Glutamatergic neuron (in vitro differentiated cells): Measurements from ENCODE around the gene SMPDL3B. TPM values are rescaled to one million over a fixed set of nuclear protein-coding genes. Genes with fewer than 3 reads are reported as not detected.
A peak's percentile ranks its signal among the peaks of the same experiment; 100 is the strongest.
"Not testable (repeated sequence)": the region's sequence is repeated elsewhere in the genome, so short reads cannot be mapped to it uniquely, and the experiment has no call there.

Experiments used
- DNase-seq: peaks from one replicate; pipeline ENCODE4 v3.0.0; 2022
- H3K27ac Mint-ChIP-seq: one replicate; pipeline ENCODE4 v1.8.0; 2020; ENCODE audit warnings: mild to moderate bottlenecking, mixed read lengths, inconsistent platforms; ENCODE audit not compliant: unreplicated experiment
- H3K27me3 Mint-ChIP-seq: one replicate; pipeline ENCODE4 v1.8.0; 2020; ENCODE audit warnings: mild to moderate bottlenecking, moderate library complexity, mixed read lengths, inconsistent platforms; ENCODE audit not compliant: unreplicated experiment
- H3K36me3 Mint-ChIP-seq: one replicate; pipeline ENCODE4 v1.8.0; 2020; ENCODE audit warnings: mild to moderate bottlenecking, mixed read lengths, inconsistent platforms; ENCODE audit not compliant: unreplicated experiment
- H3K4me1 Mint-ChIP-seq: one replicate; pipeline ENCODE4 v1.8.0; 2020; ENCODE audit warnings: mild to moderate bottlenecking, low read depth, mixed read lengths, inconsistent platforms; ENCODE audit not compliant: unreplicated experiment
- H3K4me3 Mint-ChIP-seq: one replicate; pipeline ENCODE4 v1.8.0; 2020; ENCODE audit warnings: mild to moderate bottlenecking, mixed read lengths, inconsistent platforms; ENCODE audit not compliant: unreplicated experiment
- H3K9me3 Mint-ChIP-seq: one replicate; pipeline ENCODE4 v1.8.0; 2020; ENCODE audit warnings: mild to moderate bottlenecking, moderate library complexity, mixed read lengths, inconsistent platforms; ENCODE audit not compliant: unreplicated experiment
- CTCF ChIP-seq: fragments of 200-600 bp; sonication (generic); IDR thresholded peaks from one replicate; pipeline ENCODE4 v1.5.0; 2021; ENCODE audit not compliant: partially characterized antibody, unreplicated experiment
- total RNA-seq: library from RNA; stranded (reverse); fragmentation: NEBNext Ultra II Directional; extraction: Animal tissue kit (Norgen Biotek cat#: 25700); gene quantifications from one replicate; pipeline ENCODE4 v1.2.1, GENCODE V29; 2021; ENCODE audit not compliant: unreplicated experiment

SMPDL3B gene
- total RNA-seq, 1 donor from 2014 or later, result not detected

- Mint-ChIP-seq H3K9me3 (peaks cover 2% of the 10 kb centered on the region), H3K27me3 (no peaks in the 10 kb centered on the region), H3K36me3 (no peaks in the 10 kb centered on the region), H3K27ac (peak overlapping the region; percentile 55), H3K4me1 (peaks cover 7% of the 10 kb centered on the region), H3K4me3 (no peak overlapping the region)
- no peak for DNase-seq
- TF ChIP-seq CTCF, result no peak
These were observed 59.3 kb downstream of the SMPDL3B start for GRCh38 chr1:27994060-27994459.

- not testable (repeated sequence) for H3K4me3 Mint-ChIP-seq, H3K36me3 Mint-ChIP-seq, H3K9me3 Mint-ChIP-seq, H3K27me3 Mint-ChIP-seq, DNase-seq, H3K4me1 Mint-ChIP-seq
- peak overlapping the region; percentile 55 for H3K27ac Mint-ChIP-seq
These were observed 59.7 kb downstream of the SMPDL3B start for GRCh38 chr1:27994526-27994925.

GRCh38 chr1:27999055-27999454 lies 64.3 kb downstream of the SMPDL3B start:
- Mint-ChIP-seq H3K36me3 (no peaks in the 10 kb centered on the region), H3K27ac (no peak overlapping the region), H3K4me3 (no peak overlapping the region), H3K9me3 (no peaks in the 10 kb centered on the region), H3K27me3 (no peaks in the 10 kb centered on the region), H3K4me1 (peaks cover 1% of the 10 kb centered on the region)
- TF ChIP-seq CTCF, result no peak
- DNase-seq, result no peak

GRCh38 chr1:28002600-28002999 lies 67.8 kb downstream of the SMPDL3B start:
- no peaks in the 10 kb centered on the region for H3K4me1 Mint-ChIP-seq
- no peak overlapping the region for H3K4me3 Mint-ChIP-seq
- no peak overlapping the region for H3K27ac Mint-ChIP-seq
- no peaks in the 10 kb centered on the region for H3K27me3 Mint-ChIP-seq
- DNase-seq, result no peak
- H3K36me3 Mint-ChIP-seq, result no peaks in the 10 kb centered on the region
- TF ChIP-seq CTCF, result no peak
- no peaks in the 10 kb centered on the region for H3K9me3 Mint-ChIP-seq

GRCh38 chr1:28003117-28003516 lies 68.3 kb downstream of the SMPDL3B start:
- H3K27me3 Mint-ChIP-seq, H3K27ac Mint-ChIP-seq, H3K36me3 Mint-ChIP-seq, H3K4me3 Mint-ChIP-seq, DNase-seq, H3K4me1 Mint-ChIP-seq, H3K9me3 Mint-ChIP-seq: not testable (repeated sequence)

Other genes starting within 250 kb of the SMPDL3B start
- gene FAM76A, start 209.0 kb upstream of the SMPDL3B start, total RNA-seq, result 9.1 TPM
- gene STX12, start 161.8 kb upstream of the SMPDL3B start, total RNA-seq, result 47.7 TPM
- gene PPP1R8, start 104.2 kb upstream of the SMPDL3B start, total RNA-seq, result 60.2 TPM
- gene THEMIS2, start 62.5 kb upstream of the SMPDL3B start, total RNA-seq, result 4.6 TPM
- 22.6 TPM for gene RPA2, start 20.4 kb upstream of the SMPDL3B start, total RNA-seq
- gene XKR8, start 25.0 kb downstream of the SMPDL3B start, total RNA-seq, result 14.2 TPM
- gene EYA3, start 153.6 kb downstream of the SMPDL3B start, total RNA-seq, result 25.3 TPM
- 0.54 TPM for gene PTAFR, start 241.7 kb downstream of the SMPDL3B start, total RNA-seq